ENCODE measurements around the gene ZFYVE21.

The ZFYVE21 gene

DNA sequence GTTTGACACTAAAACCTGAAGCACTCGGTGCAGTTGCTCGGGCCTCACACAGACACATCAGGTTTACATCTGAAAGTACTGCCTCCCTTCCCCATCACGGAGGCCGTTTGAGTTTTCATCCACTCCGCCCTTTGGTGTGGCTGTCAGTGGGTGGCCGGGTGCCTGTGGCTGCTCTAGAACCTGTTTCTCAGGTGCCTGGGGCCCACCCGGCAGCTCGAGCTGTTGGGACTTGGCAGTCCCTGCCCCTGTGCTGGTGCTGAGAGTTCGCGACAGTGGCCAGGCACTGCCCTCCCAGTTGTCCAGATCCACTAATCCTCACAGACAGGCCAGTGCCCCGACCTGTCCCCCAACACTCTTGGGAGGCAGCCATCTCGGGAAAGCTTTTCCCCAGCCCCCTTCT is 22.7 kb upstream of the ZFYVE21 start:
- no peak for DNase-seq

DNA sequence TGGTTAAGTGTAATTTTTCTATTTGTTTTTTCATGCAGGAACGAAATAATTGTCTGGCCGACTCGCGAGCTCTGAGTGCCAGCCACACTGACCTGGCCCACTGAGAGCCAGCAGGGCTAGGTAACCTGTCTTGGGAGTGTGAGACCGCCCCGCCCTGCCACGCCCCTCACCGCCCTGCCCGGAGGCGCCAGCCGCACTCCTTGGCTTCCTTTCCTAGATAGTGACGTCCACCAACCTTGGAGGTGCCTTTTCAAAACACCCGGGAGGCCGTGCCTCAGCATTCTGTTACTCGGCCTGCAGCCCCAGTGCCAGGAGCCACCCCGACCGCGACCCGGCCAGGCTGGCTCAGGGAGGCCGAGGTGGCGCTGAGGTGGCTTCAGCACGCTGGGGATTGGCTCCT is 22.1 kb upstream of the ZFYVE21 start:
- DNase-seq, result no peak

DNA sequence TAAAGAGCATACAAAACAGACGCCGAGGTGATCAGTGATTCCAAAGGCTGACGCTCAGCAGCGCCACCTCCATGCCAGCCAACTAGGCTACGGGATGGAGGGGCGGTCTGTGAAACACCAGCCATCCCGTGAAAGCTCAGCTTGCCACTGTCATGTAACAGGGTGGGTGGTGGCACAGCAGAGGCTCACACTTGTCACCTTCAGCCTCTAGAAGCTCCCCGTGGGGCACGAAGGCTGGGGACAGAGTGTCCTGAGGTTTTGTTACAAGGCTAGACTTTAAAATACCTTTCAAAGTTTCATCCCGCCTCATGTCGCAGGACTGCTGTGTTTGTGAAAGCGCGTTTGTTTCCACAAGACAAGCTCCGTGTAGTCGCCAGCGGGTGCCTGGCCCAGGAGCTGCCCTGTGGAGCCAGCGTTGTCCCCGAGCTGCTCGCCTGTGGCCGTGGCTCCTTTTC is 21.0 kb upstream of the ZFYVE21 start:
- DNase-seq, result no peak

DNA sequence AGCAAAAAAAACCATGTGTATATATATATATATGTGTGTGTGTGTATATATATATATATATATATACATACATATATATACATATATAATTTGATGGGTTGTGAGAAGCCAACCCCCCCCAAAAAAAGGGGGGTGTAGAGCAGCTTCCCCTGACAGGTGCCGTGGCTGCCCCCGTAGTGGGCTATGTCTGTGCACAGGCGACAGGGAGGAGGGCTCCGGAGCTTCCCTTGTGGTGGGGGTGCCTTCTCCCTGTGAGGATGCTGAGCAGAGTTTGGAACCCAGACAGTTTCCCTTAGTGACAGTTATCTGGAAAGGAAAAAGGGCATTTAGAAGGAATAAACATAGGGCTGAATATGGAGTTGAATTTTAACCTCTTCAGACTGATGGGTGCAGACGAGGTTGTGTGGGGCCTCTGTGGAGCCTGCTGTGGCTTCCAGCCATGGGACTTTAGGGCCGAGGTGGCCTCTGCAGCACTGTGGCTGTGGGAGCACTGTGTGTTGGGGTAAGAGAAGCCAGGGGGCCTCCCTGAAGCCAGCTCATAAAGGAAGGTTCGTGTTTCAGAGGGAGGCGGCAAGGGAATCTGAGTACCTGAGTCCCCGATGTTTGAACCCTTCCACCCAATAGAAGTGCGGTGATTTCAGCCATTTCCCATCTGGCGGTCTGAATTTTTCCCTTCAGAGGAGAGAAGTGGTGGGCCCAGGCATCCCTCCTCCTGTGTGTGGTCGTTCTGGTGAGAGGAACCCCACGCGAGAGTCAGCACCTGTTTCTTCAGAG is 20.1 kb upstream of the ZFYVE21 start:
- no peak for DNase-seq

DNA sequence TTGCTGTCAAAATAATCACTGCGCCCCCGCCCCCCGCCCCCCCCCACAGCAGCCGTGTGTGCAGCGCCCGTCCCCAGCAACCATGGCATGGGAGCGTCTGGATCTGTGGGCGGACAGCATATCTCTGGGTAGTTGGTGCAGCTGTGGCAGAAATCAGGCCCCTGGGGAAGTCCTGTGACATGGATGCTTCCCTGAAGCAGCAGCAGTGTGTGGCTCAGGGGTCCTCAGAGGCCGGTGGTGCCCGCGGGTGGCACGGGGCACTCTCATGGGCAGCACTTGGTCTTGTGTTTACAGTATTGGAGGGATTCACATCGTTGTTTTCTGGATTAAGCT is 19.6 kb upstream of the ZFYVE21 start:
- no peak for DNase-seq

DNA sequence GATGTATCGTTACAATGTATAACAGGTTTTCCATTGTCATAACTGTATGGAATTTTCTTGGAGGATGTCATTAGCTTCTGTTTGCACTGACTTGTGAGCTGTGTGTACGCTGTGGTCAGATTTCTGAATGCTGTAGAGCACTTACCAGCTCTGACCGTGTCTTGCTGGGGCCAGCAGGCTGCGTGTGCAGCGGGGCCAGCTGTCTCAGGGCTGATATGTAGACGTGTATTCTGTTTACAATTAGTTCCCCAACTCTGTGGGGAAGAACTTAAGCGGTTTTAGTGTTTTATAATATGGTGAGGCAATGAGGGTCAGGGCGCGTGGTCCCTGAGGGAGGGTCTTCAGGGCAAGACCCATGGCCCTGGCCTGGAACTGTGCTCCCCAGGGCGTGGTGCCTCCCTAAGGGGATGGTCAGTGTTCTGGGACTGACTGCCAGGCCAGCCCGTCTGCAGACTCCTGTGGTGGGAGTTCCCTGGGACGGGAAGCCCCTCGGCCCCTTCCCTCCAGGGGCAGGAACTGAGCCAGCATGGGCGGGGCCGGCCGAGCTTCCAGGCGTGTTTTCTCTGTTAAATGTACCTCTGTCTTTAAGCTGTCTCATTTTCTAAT is 19.0 kb upstream of the ZFYVE21 start:
- no peak for DNase-seq

DNA sequence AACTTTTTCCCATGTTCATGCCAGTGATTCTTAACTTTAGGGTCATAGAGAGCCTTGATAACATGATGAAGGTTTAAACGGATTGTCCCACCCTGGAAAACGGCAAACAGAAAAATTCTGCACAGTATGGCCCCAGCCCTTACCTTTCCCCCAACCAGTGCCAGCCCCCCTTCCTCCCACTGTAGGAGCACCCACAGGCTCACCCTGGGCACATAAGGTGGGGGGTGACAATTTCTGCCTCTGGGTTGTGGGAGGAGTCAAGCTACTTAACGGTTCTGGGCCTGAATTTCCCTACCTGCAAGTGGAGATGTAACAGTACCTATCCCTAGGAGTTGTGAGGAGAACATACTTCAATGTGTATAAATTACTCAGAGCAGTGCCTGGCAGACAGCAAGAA is 18.4 kb upstream of the ZFYVE21 start:
- no peak for DNase-seq

DNA sequence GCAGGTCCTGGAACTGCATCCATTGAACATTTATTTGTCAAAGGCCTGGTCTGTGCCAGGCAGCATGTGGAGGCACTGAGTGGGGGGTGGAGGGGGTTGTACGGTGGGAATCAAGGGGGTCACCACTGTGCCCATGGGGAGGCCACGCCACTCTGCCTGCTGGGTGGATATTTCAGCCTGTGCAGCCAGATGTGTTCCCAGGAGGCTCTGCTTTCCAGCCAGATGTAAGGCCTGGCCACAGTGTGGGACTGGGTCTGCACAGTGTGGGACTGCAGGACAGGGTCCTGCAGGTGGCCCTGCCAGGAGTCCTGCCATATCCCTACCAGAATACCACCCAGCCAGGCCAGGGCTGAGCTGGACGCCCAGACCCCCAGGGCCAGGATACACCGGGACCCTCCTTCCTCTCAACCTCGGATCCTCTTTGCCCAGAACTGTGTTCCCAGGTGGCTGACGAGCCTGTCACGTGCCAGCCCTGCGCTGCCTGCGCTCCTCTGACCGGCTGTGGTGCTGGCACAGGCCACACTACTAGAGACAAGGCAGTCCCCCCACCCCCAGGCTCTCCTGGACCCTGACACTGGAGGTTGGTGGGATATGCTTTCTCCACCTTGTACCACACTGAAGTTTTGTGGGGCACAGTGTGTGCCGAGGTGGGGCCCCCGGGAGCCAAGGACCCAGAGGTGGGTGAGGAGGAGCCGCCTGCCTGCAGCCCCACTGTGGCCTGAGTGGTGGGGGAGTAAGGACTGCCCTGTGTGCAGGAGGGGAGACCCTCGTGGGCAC is 17.8 kb upstream of the ZFYVE21 start:
- DNase-seq, result no peak

DNA sequence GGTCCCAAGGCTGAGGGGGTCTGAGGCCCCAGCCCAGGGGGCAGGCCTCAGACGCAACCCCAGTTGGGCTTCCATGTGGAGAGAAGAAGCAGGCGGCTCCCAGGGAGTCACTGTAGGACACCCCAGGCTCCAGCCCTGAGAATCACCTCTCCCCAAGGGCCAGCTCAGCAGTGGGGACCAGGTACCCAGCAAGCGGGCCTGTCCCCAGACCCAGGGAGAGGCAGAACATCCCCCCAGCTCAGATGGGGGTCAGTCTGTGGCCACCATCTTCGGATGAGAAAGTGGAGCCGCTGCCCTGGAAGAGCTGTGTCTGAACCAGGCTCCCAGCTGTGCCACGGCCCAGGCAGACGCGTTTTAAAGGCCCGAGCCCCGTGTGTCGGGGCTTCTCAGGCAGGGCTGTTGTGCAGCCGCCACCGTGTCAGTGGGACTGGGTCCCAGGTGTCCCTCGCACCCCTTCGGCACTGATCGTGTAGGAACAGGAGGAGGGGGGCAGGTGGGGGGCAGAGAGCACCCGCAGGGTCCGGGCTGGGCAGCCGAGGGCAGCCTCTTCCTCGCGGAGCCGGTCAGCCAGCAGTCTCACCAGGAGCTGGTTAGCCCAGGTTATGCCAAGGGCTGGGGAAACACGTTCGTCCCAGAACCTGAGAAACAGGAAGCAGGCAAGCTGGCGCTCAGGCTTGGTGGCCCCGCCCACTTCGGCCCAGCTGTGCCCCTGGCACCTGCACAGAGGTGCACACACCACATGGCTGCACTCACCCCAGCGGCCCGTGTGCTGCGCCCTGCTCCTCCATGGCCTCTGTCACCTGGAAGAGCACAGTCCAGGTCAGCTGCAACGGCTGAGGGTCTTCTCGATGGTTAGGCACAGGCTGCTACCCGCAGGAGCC is 17.0 kb upstream of the ZFYVE21 start:
- no peak for DNase-seq

DNA sequence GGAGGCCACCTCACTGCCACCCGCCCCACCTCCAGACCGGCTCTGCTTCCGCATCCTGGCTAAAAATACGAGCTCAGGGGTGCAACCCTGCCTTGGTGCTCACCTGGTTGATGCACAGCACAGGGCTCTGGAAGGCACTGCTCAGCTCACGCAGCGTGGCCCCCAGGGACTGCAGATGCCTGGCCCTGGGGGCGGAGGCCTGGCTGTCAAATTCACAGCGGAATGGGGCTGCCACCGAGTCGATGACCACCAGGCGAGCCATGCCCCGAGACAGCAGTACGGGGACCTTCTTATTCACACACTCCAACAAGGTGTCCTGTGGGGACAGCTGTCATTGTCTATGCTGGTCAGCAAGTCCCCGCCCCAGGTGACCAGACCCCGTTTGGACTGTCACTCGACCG is 16.3 kb upstream of the ZFYVE21 start:
- no peak for DNase-seq

DNA sequence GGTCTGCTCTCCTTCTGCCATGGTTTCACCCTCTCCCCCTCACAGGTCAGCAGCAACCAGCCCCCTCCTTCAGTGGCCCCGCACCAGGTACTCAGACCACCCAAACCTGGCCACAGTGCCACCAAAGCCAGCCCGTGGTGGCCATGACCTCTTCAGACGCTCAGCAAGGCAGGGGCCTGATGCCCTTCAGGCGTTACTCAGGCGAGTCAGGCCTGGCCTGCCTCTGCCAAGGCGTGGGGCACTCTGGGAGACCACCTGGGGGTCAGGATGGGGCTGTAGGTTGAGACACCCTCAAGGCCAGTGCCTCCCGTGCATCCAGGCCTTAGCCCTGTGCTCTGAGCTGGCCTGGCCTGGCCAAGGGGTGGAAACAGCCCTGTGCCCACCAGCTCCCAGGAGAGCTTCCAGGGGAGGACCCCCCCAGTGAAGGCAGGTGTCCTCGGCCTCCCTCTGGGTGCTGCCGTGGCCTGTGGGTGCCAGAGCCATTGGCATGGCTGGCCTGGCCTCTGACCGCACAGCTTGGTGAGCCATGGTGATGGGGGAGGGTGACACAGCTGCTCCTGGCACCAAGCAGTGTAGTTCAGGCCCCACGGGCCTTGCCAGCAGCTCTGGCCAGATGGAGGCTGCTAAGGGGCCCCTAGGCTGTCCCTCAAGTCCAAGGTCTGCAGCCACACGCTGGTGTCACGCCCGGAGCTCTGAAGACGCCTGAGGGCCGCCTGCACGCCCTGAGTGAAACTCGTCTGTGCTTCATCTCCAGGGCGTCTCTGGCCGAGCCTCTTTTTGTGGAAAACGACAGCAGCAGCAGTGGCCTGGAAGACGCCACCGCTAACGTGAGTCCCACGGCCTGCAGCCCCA is 15.5 kb upstream of the ZFYVE21 start:
- DNase-seq, result no peak

DNA sequence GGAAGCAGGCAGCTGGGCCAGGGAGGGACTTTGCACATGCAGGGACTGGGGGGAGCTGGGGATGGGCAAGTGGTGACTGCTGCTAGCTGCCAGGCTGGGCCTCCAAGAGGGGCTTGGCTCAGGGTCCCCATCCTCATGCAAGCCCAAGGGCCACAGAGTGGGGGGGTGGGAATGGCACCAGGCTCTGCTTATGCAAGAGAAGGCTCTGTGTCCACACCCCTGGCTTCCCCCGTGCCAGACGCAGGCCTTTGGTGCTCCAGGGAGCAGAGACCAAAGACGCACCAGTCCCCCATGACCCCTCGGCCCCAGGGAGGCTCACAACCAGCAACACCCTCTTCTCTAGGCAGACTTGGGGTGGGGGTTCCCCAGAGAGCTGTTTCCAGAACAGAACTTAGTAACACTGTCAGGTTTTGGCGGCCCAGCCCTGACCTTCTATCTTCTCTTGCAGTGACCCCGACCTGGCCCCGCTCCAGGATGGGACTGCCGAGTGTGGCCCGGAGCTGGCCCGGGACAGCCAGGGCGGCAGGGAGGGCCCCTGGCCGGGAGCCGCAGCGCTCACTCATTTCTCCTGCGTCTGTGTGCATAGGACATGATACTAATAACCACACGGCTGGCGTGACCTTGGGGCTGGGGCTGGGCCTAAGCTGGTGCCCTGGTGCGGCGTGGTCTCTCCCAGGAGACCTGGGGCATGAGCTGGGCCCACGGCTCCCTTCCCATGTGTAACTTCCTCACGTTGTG is 14.7 kb upstream of the ZFYVE21 start:
- DNase-seq, result no peak

DNA sequence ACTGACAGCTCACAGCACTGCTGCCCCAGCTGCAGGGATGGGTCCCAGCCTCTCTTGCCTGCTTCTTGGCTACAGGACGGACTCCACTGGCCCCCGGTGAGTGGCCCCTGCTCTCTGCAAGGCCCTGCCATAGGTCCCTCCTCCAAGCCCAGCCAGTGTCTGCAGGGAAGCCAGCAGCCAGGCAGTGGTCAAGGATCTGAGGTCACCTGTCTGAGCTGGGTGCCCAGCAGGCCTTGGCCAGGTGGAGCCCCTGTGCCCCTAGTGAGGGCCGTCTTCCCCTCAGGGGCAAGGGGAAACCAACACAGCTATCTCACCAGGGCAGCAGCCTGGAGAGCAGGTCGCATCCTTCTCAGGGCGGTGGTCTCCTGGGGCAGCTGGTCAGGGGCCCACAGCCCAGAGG is 13.5 kb upstream of the ZFYVE21 start:
- no peak for DNase-seq

DNA sequence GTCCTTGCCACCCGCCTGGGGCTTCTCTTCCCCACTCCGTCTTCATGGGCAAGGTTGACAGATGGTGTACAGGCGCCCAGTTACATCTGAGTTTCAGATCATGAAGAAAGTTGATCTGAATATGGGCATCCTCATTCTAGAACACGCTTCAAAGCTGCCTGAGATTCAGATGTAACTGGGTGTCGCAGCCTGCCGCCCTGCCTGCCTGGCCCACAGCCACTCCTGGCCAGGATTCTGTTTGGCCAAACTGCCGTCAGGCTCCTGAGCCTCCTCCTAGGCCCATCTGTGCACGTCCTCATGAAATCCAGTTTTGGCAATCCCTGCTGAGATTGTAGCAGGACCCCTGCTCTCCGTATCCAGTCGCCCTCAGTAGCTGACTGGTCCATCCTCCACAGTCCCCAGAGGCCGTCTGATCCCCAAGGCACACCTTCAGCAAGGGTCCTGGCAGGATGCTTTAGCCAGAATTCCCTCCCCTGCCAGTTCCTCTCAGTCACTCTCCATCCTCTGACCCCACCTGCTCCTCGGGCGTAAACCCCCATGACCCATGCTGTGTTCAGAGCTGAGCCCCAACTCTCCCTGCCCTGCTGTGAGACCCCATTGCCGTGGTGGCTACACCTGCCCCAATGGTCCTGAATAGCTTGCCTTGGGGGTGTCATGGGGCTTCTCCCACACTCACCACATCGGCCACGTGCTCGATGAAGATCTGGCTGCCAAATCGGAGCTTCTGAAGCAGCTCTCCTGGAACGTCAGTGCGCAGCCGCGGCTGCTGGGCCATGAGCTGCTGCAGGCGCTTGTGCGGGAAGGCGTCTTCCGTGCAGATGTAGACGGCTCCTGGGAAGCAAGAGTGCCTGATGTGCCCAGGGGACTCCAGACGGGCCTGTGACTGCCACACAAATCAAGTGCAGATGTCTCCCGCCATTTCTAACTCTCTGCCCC is 12.8 kb upstream of the ZFYVE21 start:
- no peak for DNase-seq

DNA sequence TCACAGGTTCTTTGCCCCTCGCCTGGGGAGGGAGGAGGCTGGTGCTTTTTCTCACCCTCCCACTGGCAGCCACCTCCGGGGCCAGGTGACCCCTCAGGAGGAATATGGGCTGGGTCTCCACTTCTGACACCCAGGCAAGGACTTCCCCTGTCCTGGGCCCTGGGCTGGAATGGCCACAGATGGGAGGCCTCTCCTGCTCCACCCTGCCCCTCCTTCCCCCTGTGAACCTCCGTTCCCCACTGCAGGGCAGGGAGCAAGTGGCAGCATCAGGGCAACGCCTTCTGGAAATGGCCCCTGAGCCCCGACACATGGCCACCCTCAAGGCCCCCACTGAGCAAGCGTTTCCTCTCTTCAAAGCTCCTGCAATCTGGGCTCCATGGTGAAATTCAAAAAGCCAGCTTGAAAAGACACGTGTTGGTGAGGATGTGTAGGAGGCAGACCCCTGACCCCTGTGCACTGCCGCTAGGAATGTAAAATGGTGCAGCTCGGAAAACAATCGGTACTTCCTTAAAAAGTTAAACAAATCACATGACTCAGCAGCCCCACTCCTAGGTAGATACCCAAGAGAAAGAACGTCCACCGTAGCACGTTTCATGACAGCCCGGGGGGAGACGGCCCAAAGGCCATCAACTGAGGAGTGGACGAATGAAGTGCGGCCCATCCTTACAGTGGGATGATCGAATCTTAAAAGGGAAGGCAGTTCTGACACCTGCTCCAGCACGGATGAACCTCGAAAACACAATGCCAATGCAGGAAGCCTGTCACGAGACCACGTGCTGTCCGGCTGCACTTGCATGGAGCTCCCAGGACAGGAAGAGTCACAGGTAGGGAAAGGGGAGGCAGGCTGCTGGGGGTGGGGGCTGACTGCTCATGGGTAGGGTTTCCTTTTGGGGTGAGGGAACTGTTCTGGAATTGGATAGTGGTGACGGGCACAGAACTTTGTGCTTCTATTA is 11.9 kb upstream of the ZFYVE21 start:
- DNase-seq, result no peak

DNA sequence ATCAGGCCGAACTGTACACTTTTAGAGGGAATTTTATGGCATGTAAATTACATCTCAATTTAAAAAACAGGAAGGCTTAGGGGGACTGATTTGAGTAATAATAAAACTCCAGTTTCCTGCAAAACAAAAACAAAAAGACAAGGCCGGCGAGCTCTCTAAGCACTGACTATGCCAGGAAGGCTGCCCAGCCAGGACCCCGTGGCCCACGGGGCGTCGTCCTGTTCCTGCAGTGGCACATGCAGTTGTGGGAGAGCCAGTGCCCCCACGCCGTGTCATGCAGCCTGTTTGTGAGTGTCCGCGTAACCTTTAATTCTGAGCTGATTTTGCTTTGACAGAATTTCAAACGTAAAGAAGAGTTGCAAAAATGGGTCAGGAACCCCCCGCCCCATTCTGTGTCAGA is 10.9 kb upstream of the ZFYVE21 start:
- no peak for DNase-seq

DNA sequence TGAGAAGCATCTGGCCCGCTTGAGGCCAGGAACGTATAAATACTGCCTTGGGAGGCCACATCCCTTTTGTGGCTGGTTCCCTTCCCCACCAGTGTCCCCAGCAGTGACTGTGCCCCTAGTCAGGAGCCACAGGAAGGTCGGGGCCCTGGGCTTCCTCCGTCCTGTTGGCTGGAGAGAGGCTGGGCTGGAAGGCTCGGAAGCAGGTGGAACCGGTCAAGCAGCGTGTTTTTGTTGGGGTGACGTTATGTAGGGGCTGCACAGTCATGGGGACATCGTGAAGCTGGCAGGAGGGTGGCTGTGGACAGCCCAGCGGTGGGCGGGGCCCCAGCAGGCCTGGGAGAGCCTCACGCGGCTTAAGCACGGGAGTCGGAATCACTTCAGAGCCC is 10.5 kb upstream of the ZFYVE21 start:
- DNase-seq, result no peak

DNA sequence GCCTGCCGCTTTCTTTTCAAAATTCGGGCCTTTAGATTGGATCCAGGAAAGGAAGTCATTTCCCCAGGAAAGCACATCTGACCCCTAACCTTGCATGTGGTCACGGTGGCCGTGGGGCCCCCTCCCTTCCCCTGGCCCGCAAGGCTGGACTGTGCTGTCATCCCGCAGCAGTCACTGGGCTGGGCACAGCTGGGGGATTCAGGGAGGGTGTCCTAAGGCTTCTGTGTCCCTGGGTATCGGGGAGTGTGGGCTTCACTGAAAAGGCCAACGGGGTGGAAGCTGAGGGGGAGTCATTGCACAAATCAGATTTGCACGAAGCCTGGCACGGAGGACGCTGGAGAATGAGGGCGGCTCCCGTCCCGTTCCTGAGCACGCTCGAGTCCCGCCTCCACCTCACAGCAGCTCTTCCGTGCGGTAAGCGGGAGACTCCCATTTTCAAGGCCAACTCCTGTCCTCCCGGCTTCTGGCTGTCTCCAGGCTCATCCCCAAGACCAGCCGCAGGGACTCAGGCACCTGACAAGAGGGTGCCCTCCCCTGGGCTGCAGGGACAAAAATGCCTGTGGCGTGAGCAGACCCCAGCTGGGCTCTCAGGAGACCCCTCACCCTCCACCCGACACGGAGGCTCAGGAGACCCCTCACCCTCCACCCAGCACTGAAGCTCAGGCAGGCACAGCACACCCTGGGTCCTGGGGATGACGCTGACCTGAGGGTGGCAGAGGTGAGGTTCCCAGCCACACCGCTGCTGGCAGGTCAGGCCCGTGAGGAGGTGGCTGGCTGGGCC is 9.9 kb upstream of the ZFYVE21 start:
- DNase-seq, result no peak
